ENCODE results near the gene ETNK2.

The ETNK2 gene

GRCh38 chr1:204188959-204189639 lies 37.3 kb upstream of the ETNK2 start:
- TF ChIP-seq CTCF (conservative IDR thresholded peaks at IDR 0.05; ENCODE audit: low read depth, low read length), result no peak
- no peak overlapping the region for H3K4me3 ChIP-seq (ENCODE audit: low read depth, low read length)
- no peak for DNase-seq (ENCODE audit: low read depth)

GRCh38 chr1:204186597-204186996 lies 34.8 kb upstream of the ETNK2 start:
- no peak for TF ChIP-seq CTCF (conservative IDR thresholded peaks at IDR 0.05; ENCODE audit: low read depth, low read length)
- no peak overlapping the region for H3K4me3 ChIP-seq (ENCODE audit: low read depth, low read length)
- no peak for DNase-seq (ENCODE audit: low read depth)

GRCh38 chr1:204181116-204181515 lies 29.3 kb upstream of the ETNK2 start:
- no peak for DNase-seq (ENCODE audit: low read depth)
- H3K4me3 ChIP-seq (ENCODE audit: low read depth, low read length), result no peak overlapping the region
- TF ChIP-seq CTCF (conservative IDR thresholded peaks at IDR 0.05; ENCODE audit: low read depth, low read length), result no peak

- DNase-seq (ENCODE audit: low read depth), result no peak
- H3K4me3 ChIP-seq (ENCODE audit: low read depth, low read length), result no peak overlapping the region
- TF ChIP-seq CTCF (conservative IDR thresholded peaks at IDR 0.05; ENCODE audit: low read depth, low read length), result no peak
These were observed 28.3 kb upstream of the ETNK2 start for GRCh38 chr1:204180133-204180532.

GRCh38 chr1:204178487-204179281 lies 26.8 kb upstream of the ETNK2 start:
- DNase-seq (ENCODE audit: low read depth), result no peak
- H3K4me3 ChIP-seq (ENCODE audit: low read depth, low read length), result no peak overlapping the region
- TF ChIP-seq CTCF (conservative IDR thresholded peaks at IDR 0.05; ENCODE audit: low read depth, low read length), result no peak

GRCh38 chr1:204177133-204177532 lies 25.3 kb upstream of the ETNK2 start:
- H3K4me3 ChIP-seq (ENCODE audit: low read depth, low read length), result no peak overlapping the region
- DNase-seq (ENCODE audit: low read depth), result no peak
- TF ChIP-seq CTCF (conservative IDR thresholded peaks at IDR 0.05; ENCODE audit: low read depth, low read length), result no peak

Data from choroid plexus epithelial cell (primary cell).